Endothelial cell of hepatic sinusoid (primary cell): ENCODE measurements around the gene SESN1.
"Not testable (repeated sequence)": the region's sequence is repeated elsewhere in the genome, so short reads cannot be mapped to it uniquely, and the experiment has no call there.

Source experiments
- in situ Hi-C: cut with HindIII; loops from 2 replicates; pipeline ENCODE4 v1.10.0; 2017; ENCODE audit warnings: low sequenced_read_pairs

Gene SESN1

GRCh38 chr6:109094416-109095035, at the start of gene SESN1:
TSS of gene SESN1 (minus strand) at chr6:109094846. CDS start at chr6:109094073, 773 bp downstream.
- in situ Hi-C loops: loop anchor here (25.0 kb wide), 1 partner anchor 557 kb away; no protein-coding TSS in a partner anchor

GRCh38 chr6:109143191-109143590, 48.5 kb upstream of the SESN1 start:
- in situ Hi-C loops: no loop called here

- in situ Hi-C loops: not testable (repeated sequence)
Observed at GRCh38 chr6:109142067-109142466, 47.4 kb upstream of the SESN1 start.

DNA sequence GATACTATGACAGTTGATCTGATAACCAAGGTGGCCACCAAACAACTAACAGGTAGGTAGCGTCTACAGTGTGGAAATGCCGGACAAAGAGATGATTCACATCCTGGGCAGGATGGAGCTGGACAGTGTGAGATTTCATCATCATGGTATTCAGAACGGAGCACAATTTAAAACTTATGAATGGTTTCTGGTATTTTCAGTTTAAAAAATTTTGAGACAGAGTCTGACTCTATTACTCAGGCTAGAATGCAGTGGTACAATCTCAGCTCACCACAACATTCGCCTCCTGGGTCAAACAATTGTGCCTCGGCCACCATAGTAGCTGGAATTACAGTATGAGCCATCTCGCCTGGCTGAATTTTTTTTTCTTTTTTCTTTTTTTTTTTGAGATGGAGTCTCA, 44.5 kb upstream of the SESN1 start:
- in situ Hi-C loops: no loop called here

GRCh38 chr6:109136530-109136929, 41.9 kb upstream of the SESN1 start:
- in situ Hi-C loops: not testable (repeated sequence)

GRCh38 chr6:109136039-109136438, 41.4 kb upstream of the SESN1 start:
- in situ Hi-C loops: not testable (repeated sequence)

- in situ Hi-C loops: not testable (repeated sequence)
Observed at GRCh38 chr6:109135600-109135999, 41.0 kb upstream of the SESN1 start.

DNA sequence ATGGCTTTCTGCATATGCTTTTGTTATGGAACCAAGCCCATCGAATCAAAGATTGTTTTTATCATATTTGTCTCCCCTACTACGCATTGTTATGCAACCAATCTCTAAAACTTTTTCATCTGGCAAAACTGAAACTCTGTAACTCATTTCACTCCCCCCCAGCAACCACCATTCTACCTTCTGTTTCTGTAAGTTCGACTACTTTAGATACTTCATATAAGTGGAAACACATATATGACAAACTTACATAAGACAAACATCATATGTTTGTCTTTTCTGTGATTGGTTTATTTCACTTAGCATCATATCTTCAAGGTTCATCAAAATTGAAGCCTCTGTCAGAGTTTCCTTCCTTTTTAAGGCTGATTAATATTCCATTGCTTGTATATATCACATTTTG, 35.4 kb upstream of the SESN1 start:
- in situ Hi-C loops: no loop called here

GRCh38 chr6:109125504-109125903, 30.9 kb upstream of the SESN1 start:
- in situ Hi-C loops: no loop called here

- in situ Hi-C loops: no loop called here
Observed at GRCh38 chr6:109124219-109124618, 29.6 kb upstream of the SESN1 start.

- in situ Hi-C loops: no loop called here
Observed at GRCh38 chr6:109121411-109121810, 26.8 kb upstream of the SESN1 start.

- in situ Hi-C loops: no loop called here
Observed at GRCh38 chr6:109118871-109119354, 24.3 kb upstream of the SESN1 start.

DNA sequence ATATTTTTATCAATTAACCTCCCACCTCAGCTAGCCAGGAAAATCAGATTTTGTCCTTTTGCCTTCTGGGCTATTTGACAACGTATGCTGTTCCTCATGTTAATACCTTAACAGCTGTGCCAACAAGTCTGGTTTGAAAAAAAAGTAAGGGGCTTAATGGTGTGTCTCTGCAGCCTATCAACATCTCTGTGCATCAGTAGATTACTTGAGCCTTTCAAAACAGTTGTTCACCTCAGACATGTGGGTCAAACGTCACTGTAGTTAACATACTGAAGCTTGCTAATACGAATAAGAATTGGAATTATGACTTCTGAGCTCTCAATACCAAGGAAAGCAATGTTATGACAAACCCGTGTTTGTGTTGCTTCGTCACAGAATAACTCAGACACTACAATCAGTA, 23.7 kb upstream of the SESN1 start:
- in situ Hi-C loops: no loop called here

- in situ Hi-C loops: no loop called here
Observed at GRCh38 chr6:109117346-109118035, 22.8 kb upstream of the SESN1 start.

DNA sequence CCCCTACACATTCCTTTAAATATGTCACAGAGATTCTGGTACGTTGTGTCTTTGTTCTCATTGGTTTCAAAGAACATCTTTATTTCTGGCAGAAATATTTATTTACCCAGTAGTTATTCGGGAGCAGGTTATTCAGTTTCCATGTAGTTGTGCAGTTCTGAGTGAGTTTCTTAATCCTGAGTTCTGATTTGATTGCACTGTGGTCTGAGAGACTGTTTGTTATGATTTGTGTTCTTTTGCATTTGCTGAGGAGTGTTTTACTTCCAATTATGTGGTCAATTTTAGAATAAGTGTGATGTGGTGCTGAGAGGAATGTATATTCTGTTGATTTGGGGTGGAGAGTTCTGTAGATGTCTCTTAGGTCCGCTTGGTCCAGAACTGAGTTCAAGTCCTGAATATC, 18.0 kb upstream of the SESN1 start:
- in situ Hi-C loops: not testable (repeated sequence)

DNA sequence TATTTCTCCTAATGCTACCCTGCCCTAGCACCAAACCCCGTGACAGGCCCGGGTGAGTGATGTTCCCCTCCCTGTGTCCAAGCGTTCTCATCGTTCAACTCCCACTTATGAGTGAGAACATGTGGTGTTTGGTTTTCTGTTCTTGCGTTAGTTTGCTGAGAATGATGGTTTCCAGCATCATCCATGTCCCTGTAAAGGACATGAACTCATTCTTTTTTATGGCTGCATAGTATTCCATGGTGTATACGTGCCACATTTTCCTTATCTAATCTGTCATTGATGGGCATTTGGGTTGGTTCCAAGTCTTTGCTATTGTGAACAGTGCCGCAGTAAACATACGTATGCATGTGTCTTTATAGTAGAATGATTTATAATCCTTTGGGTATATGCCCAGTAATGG, 15.0 kb upstream of the SESN1 start:
- in situ Hi-C loops: not testable (repeated sequence)

- in situ Hi-C loops: no loop called here
Observed at GRCh38 chr6:109105681-109106080, 11.0 kb upstream of the SESN1 start.

DNA sequence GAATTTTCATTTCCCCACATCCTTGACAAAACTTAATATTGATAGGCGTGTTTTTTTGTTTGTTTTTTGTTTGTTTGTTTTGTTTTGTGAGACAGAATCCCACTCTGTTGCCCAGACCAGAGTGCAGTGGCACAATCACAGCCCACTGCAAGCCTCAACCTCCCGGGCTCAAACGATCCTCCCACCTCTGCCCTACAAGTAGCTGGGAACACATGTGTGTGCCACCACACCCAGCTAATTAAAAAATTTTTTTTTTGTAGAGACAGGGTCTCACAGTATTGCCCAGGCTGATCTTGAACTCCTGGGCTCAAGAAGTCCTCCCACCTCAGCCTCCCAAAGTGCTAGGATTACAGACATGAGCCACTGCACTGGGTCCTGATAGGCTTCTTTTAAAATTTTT, 9.9 kb upstream of the SESN1 start:
- in situ Hi-C loops: no loop called here

DNA sequence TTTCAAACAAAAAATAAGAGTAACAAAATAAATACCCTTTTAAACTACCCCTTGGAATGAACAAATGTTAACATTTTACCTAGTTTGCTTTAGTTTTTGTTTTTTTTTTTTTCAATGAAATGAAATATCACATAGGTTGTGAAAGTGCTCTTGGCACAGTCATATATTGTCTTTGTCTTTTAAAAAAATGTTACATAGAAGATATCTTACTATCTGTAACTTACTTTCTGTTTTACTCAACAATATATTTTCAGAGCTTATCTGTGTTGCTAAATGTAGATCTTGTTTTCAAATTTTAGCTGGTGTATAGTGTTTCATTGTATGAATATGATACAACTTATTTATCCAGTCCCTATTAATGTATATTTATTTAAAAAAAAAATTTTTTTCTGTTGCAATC, 9.3 kb upstream of the SESN1 start:
- in situ Hi-C loops: no loop called here

DNA sequence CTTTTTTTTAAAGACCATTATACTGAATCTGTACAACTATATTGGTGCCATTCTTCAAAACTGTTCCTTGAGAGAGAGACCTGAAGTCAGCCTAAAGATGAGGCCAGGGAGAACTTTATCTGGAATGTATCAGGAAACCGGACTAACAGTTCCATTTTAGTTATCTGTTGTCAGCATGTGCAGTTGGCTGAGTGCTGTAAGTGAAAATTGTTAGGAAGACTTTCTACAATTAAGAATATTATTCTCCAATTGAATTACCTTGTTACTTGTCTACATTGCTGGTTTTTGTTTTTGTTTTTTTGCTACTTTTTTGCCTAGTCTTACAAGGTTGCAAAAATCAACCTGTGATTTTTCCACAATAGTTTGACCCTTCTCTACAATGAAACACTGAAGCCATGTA, 8.1 kb upstream of the SESN1 start:
- in situ Hi-C loops: no loop called here

DNA sequence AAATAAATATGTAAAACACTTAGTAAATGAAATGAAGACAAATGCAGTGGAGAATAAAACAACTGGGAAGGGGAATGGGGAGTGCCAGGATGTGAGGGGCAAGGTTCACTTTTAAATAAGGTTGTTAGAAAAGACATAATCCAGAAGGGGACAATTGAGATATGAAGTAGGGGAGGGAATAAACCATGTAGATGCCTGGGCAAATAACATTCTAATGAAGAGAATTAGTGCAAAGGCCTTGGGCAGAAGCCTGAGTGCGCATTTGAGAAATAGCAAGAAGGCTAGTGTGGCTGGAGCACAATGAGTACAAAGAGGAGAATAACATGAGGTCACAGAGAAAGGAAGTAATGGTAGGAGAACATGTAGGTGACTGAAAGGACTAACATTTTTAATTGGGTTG, 3.0 kb upstream of the SESN1 start:
- in situ Hi-C loops: loop anchor here (25.0 kb wide), 1 partner anchor 560 kb away; no protein-coding TSS in a partner anchor

- in situ Hi-C loops: loop anchor here (25.0 kb wide), 1 partner anchor 559 kb away; no protein-coding TSS in a partner anchor
Observed at GRCh38 chr6:109096208-109096607, 1.6 kb upstream of the SESN1 start.

DNA sequence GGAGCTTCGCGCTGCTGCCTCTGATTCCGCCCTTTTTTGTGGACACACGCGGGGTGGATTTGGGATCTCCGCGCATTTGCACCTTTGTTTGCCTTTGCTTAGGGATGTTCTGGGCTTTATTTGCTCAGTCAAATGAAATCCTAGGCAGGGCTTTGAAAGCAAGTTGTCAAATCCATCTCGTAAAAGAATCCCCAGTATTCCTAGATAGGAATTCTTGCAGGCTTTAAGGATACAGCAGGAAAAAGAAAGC, 1.1 kb upstream of the SESN1 start:
- in situ Hi-C loops: loop anchor here (25.0 kb wide), 1 partner anchor 558 kb away; no protein-coding TSS in a partner anchor
